ENCODE results near the gene VAV2. TPM values are rescaled to one million over a fixed set of nuclear protein-coding genes. Genes with fewer than 3 reads are reported as not detected.

The VAV2 gene
- total RNA-seq, 4 donors from 2014 or later: 9.1 to 13.5 (median 10.1) TPM

DNA sequence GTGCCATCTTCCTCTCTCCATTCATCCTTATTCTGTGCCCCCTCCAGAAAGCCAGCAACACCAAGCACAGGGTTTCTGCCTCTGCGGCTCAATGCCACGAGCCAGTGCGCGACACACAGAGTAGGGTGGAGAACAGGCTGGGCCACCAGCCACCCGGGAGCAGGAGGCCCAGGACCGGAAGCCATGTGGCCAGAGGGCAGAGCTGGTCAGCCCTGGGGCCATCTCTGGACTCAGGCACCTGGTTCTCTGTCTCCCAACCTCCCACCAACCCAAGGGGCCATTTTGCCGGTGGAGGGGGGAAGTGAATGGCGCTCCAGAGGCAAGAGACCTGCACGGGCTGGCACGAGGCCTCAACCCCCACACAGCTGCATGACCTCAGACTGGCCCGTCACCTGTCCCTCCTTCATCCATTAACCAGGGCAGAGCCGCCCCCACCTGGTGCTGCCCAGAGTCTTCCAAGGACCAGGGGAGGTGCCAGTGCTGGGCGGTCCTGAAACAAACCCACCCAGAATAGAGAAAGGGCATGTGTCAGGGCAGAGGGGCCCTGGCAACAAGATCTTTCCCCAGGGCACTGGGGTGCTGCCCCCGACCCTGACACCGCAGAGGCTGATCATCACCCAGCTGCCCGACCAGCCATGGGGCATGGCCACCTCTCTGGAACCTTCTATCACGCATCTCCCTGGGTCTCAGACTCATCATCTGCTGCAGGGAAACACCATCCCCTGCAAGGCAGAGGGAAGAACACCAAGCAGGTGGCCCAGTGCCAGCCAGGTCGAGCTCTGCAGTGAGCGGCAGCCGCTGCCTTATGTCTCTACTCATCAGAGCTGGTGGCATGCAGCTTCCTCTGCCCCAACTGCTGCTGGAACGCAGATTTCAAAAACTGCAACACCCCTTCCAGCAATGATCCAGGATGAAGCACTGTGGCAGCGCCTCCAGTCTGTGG is 11.9 kb downstream of the VAV2 start:
- Histone ChIP-seq H3K4me1 (peaks cover 21 to 32% (median 24%) of the 10 kb centered on the region in 4 donors), H3K4me3 (peak overlapping the region in 2 of 4 donors; percentile 31 to 46), H3K27me3 (no peaks in the 10 kb centered on the region), H3K27ac (replicated peaks in 1 of 4) (peak overlapping the region in 2 of 4 donors; percentile 40 to 57), H3K36me3 (no peaks in the 10 kb centered on the region), H3K9me3 (no peaks in the 10 kb centered on the region)
- DNase-seq (ENCODE audit: extremely low spot score): no peak
- intact Hi-C loops (cut with DNase I): no loop called here
- no peak for TF ChIP-seq EP300 (IDR thresholded peaks at IDR 0.05)
- no peak for TF ChIP-seq POLR2A (IDR thresholded peaks at IDR 0.05; ENCODE audit: low read depth)
- TF ChIP-seq POLR2AphosphoS5 (IDR thresholded peaks at IDR 0.05): no peak
- TF ChIP-seq, protein P1, sequence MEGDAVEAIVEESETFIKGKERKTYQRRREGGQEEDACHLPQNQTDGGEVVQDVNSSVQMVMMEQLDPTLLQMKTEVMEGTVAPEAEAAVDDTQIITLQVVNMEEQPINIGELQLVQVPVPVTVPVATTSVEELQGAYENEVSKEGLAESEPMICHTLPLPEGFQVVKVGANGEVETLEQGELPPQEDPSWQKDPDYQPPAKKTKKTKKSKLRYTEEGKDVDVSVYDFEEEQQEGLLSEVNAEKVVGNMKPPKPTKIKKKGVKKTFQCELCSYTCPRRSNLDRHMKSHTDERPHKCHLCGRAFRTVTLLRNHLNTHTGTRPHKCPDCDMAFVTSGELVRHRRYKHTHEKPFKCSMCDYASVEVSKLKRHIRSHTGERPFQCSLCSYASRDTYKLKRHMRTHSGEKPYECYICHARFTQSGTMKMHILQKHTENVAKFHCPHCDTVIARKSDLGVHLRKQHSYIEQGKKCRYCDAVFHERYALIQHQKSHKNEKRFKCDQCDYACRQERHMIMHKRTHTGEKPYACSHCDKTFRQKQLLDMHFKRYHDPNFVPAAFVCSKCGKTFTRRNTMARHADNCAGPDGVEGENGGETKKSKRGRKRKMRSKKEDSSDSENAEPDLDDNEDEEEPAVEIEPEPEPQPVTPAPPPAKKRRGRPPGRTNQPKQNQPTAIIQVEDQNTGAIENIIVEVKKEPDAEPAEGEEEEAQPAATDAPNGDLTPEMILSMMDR (IDR thresholded peaks at IDR 0.05): no peak
- WGBS: 94% methylated on average over 10 of the region's 22 CpGs

DNA sequence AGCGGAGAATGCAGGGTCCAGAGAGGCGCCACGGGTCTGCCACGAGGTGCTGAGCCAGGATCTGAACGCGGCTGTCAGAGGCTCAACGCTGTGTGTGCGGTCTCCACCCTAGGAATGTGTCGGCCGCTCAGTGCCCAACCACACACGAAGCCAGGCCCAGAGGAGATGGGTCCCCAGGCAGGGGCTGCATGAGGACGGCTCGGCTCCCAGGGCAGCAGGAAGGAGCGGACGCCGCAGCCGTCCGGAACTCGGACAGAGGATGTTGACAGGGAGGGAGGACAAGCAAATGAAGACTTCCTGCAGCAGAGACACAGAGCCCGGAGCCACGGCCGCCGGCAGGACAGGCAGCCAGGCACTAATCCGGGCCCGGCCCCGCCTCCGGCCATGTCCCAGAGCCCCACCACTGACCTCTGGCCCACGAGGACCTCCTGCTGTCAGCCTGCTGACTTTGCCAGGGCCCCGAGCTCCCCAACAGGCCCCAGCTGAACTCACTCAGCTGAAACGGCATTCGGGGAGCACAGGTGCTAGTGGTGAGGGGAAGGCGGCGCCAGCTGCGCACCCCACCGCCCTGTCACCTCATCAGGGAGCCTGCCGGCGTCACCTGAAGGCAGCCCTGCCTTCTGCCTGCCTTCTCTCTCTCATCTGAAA is 12.7 kb downstream of the VAV2 start:
- H3K4me1 ChIP-seq: peaks cover 21 to 38% (median 27%) of the 10 kb centered on the region in 4 donors
- peak overlapping the region in 2 of 4 donors; percentile 40 to 57 for H3K27ac ChIP-seq (replicated peaks in 1 of 4)
- peak overlapping the region; percentile 31 to 46 (median 38) for H3K4me3 ChIP-seq

DNA sequence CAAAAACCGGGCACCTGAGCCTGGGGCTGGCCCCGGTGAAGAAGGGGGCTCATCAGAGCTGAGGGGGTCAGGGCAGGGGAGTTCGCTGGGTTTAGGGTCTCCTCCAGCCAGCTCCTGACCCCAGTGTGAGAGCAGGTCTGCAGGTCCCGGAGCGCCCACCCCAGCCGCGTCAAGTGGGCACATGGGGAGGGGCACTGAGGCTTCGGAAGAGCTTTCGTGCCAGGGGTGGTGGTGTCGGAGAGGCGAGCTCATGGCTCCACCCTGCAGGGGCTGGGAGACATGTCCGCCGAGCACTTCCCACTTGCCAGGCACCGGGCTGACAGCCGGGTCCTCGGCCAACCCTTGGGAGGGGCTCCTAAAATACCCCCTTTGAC is 13.2 kb downstream of the VAV2 start:
- intact Hi-C loops (cut with DNase I): no loop called here
- peak overlapping the region; percentile 31 to 46 (median 38) for H3K4me3 ChIP-seq
- H3K27ac ChIP-seq (replicated peaks in 1 of 4): peak overlapping the region in 1 of 4 donors; percentile 57
- H3K9me3 ChIP-seq: no peaks in the 10 kb centered on the region
- peaks cover 25 to 43% (median 32%) of the 10 kb centered on the region in 4 donors for H3K4me1 ChIP-seq
- H3K36me3 ChIP-seq: no peaks in the 10 kb centered on the region
- H3K27me3 ChIP-seq: no peaks in the 10 kb centered on the region
- 61% methylated on average over 10 of the region's 16 CpGs for WGBS
- DNase-seq (ENCODE audit: extremely low spot score): no peak
- no peak for TF ChIP-seq POLR2AphosphoS5 (IDR thresholded peaks at IDR 0.05)
- TF ChIP-seq EP300 (IDR thresholded peaks at IDR 0.05): no peak
- no peak for TF ChIP-seq POLR2A (IDR thresholded peaks at IDR 0.05; ENCODE audit: low read depth)
- TF ChIP-seq, protein P1 (IDR thresholded peaks at IDR 0.05): no peak

More for the DNA sequence above, 12.7 kb downstream of the VAV2 start:
- no peak for DNase-seq (ENCODE audit: extremely low spot score)
- Histone ChIP-seq H3K9me3 (no peaks in the 10 kb centered on the region), H3K36me3 (no peaks in the 10 kb centered on the region), H3K27me3 (no peaks in the 10 kb centered on the region)
- TF ChIP-seq, protein P1 (IDR thresholded peaks at IDR 0.05): no peak
- TF ChIP-seq POLR2AphosphoS5 (IDR thresholded peaks at IDR 0.05) (no peak), EP300 (IDR thresholded peaks at IDR 0.05) (no peak), POLR2A (IDR thresholded peaks at IDR 0.05; ENCODE audit: low read depth) (no peak)
- intact Hi-C loops (cut with DNase I): no loop called here
- 52% methylated on average over 21 of the region's 37 CpGs for WGBS

- peak overlapping the region in 1 of 4 donors; percentile 57 for H3K27ac ChIP-seq (replicated peaks in 1 of 4)
- H3K9me3 ChIP-seq: no peaks in the 10 kb centered on the region
- H3K4me1 ChIP-seq: peaks cover 26 to 46% (median 34%) of the 10 kb centered on the region in 4 donors
- DNase-seq (ENCODE audit: extremely low spot score): no peak
- intact Hi-C loops (cut with DNase I): no loop called here
- H3K36me3 ChIP-seq: no peaks in the 10 kb centered on the region
- no peak for TF ChIP-seq EP300 (IDR thresholded peaks at IDR 0.05)
- TF ChIP-seq POLR2AphosphoS5 (IDR thresholded peaks at IDR 0.05): no peak
- TF ChIP-seq, protein P1 (IDR thresholded peaks at IDR 0.05): no peak
- TF ChIP-seq POLR2A (IDR thresholded peaks at IDR 0.05; ENCODE audit: low read depth): no peak
- 90% methylated on average over 13 of the region's 13 CpGs for WGBS
- H3K4me3 ChIP-seq: no peak overlapping the region
- no peaks in the 10 kb centered on the region for H3K27me3 ChIP-seq
Measured at GRCh38 chr9:133978226-133978898, 13.8 kb downstream of the VAV2 start.

Data from esophagus muscularis mucosa (tissue), 4 donors.